ENCODE data around the gene MT2A.

The MT2A gene

DNA sequence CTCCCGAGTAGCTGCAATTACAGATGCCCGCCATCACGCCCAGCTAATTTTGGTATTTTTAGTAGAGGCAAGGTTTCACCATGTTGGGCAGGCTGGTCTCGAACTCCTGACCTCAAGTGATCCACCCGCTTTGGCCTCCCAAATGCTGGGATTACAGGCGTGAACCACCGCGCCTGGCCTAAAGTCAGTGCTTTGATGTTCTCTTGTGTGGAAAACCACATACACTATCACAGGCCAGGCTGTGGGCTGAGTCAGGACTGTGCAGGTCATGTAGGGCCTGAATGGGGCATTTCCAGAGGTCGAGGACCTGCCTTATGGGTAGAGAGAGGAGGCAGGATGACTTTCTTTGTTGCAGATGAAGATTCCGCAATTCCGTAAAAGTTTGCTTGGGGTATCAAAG, 24.1 kb upstream of the MT2A start:
- TF ChIP-seq, protein P1, sequence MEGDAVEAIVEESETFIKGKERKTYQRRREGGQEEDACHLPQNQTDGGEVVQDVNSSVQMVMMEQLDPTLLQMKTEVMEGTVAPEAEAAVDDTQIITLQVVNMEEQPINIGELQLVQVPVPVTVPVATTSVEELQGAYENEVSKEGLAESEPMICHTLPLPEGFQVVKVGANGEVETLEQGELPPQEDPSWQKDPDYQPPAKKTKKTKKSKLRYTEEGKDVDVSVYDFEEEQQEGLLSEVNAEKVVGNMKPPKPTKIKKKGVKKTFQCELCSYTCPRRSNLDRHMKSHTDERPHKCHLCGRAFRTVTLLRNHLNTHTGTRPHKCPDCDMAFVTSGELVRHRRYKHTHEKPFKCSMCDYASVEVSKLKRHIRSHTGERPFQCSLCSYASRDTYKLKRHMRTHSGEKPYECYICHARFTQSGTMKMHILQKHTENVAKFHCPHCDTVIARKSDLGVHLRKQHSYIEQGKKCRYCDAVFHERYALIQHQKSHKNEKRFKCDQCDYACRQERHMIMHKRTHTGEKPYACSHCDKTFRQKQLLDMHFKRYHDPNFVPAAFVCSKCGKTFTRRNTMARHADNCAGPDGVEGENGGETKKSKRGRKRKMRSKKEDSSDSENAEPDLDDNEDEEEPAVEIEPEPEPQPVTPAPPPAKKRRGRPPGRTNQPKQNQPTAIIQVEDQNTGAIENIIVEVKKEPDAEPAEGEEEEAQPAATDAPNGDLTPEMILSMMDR (IDR thresholded peaks at IDR 0.05), result no peak
- Histone ChIP-seq H3K27ac (no peak overlapping the region), H3K4me3 (no peak overlapping the region)
- peak; percentile 41 for DNase-seq (ENCODE audit: low spot score)

DNA sequence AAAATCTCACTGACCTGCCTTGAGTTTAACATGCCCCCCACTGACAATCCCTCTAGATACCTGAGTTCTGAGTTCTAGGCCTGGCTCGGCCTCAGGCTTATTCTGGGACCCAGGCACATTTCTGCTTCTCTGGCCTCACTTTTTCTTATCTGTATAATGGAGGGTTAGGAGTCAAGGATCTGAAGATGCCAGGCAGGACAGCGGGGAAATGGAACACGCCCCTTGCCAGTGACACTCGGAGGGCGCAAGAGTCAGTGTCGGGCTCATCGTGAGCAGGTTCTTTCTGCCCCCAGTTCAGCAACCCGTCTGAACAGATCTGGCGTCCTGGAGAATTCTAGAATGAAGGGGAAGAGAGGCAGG, 19.6 kb upstream of the MT2A start:
- no peak for DNase-seq (ENCODE audit: low spot score)
- no peak overlapping the region for H3K27ac ChIP-seq
- TF ChIP-seq, protein P1 (IDR thresholded peaks at IDR 0.05), result no peak
- H3K4me3 ChIP-seq, result peak overlapping the region; percentile 75

DNA sequence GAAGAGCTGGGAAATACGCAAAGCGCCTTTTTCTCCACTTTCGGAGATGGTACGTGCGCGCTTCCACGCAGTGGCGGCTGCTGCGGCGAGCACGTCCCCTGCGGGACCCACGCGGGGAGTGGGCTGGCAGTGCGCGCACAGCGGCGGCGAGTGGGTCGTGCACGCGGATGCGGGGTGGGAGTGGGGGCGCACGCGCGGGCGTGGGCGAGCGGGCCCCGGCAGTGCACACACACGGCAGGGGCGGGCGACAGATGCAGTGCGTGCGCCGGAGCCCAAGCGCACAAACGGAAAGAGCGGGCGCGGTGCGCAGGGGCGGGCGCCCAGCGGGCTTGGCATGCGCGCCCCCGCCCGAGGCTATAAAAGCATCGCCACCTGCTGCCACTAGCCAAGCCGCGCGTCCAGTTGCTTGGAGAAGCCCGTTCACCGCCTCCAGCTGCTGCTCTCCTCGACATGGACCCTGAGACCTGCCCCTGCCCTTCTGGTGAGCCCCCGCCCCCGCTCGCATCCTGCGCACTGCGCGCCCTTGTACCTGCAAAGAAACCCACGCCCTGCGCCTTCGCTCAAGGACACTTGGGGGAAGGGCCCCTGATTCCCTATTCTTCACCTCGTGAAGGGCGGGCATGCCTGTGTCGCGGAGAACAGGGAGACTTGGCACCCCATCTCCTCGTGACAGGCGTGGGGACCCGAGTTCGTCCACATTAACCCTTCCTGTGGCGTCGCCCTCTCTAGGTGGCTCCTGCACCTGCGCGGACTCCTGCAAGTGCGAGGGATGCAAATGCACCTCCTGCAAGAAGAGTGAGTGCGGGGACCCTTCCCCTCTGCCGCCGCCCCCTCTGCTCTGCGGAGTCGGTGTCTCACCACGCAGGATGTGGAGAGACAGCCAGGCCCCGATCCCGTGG, 19.0 kb upstream of the MT2A start, which contains the start of gene MT3:
TSS of gene MT3 (plus strand) at position 388 of the 899 bp plus-strand sequence. CDS start at position 451, 63 bp downstream.
- Histone ChIP-seq H3K27ac (no peak within 1 kb of the TSS), H3K4me3 (peak within 1 kb of the TSS; percentile 75)
- TF ChIP-seq, protein P1 (IDR thresholded peaks at IDR 0.05), result no peak
- DNase-seq (ENCODE audit: low spot score), result no peak

DNA sequence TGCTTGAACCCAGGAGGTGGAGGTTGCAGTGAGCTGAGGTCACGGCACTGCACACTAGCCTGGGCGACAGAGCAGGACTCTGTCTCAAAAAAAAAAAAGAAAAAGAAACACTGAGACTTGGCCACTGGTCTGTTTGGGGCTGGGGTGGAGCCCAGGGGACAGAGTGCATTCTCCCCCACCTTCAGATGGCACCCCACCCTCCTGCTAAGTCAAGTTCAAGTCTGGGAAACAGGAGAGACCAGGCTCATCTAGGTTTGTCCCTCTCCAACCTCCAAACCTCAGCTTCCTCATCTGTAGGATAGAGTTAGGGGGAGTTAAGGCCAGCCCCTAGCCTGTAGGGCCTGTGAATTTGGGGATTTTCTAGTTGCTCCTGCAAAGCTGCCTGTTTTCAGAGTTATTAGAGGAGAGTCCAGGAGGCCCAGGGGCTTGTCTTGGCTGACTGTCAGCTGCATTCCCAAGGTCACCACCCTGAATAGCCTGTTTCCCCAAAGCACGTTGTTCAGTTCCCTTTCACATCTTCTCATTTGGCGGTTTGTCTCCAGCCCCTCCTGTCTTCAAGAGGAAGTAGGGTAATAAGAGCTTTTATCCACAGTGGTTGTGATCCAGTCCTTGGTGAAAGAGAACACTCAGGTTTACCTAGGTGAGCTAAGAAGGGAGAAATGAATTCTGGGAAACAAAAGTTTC, 16.9 kb upstream of the MT2A start:
- peak; percentile 46 for DNase-seq (ENCODE audit: low spot score)
- TF ChIP-seq, protein P1 (IDR thresholded peaks at IDR 0.05), result no peak
- no peak overlapping the region for H3K27ac ChIP-seq
- H3K4me3 ChIP-seq, result no peak overlapping the region

DNA sequence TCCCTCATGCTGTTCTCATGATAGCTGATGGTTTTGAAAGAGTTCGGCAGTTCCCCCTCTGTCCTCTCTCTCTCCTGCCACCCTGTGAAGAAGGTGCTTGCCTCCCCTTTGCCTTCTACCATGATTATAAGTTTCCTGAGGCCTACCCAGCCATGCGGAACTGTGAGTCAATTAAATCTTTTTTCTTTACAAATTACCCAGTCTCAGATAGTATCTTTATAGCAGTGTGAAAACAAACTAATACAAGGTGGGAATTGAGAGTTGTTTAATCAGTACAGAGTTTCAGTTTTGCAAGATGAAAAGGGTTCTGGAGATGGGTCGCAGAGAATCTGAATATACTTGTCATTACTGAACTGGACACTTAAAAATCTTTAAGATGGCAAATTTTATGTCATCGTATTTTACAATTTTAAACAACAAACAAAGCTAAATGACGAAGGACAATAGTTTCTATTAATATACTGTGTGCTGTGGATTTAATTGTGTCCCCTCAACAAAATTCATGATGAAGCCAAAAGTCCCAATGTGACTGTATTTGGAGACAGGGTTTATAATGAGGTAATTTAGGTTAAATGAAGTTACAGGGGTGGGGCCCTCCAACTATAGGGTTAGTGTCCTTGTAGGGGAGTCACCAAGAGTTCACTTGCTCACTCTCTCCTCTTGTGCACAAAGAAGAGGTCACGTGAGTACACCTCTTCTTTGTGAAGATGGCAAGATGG, 14.7 kb upstream of the MT2A start:
- H3K27ac ChIP-seq, result no peak overlapping the region
- TF ChIP-seq, protein P1 (IDR thresholded peaks at IDR 0.05), result no peak
- DNase-seq (ENCODE audit: low spot score), result no peak
- no peak overlapping the region for H3K4me3 ChIP-seq

DNA sequence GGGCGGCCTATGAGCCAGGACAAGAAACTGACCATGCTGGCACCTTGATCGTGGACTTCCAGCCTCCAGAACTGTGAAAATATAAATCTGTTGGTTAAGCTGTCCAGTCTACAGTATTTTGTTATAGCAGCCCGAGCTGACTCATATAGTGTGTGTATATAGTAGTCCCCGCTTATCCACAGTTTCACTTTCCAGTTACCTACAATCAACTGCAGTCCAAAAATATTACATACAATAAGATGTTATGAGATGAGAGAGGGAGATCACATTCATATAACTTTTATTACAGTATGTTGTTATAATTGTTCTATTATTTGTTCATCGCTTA, 14.1 kb upstream of the MT2A start:
- DNase-seq (ENCODE audit: low spot score), result no peak
- Histone ChIP-seq H3K27ac (no peak overlapping the region), H3K4me3 (no peak overlapping the region)
- TF ChIP-seq, protein P1 (IDR thresholded peaks at IDR 0.05), result no peak
